Gastroesophageal sphincter (tissue), 4 donors: ENCODE data around the gene NBEA. TPM values are rescaled to one million over a fixed set of nuclear protein-coding genes. Genes with fewer than 3 reads are reported as not detected.

Source experiments
- ATAC-seq: fragments of 150-250 bp; one replicate; pipeline ENCODE4 v1.9.1; 2016; ENCODE audit warnings: mild to moderate bottlenecking, moderate library complexity
- H3K27ac ChIP-seq, 4 donors: fragments of 200-600 bp; sonication (generic) in 3 of 4; 1 replicate in 3 of 4; 2 replicates in 1 of 4; pipeline ENCODE4 v1.5.1; 2016 to 2019
- H3K27me3 ChIP-seq: fragments of 200-600 bp; sonication (generic); one replicate; pipeline ENCODE4 v1.5.1; 2019
- H3K36me3 ChIP-seq, 2 donors: fragments of 200-600 bp; sonication (generic); one replicate each; pipeline ENCODE4 v1.5.1; 2019; ENCODE audit warnings: control low read depth in 1 of 2
- H3K4me1 ChIP-seq, 3 donors: fragments of 200-600 bp; sonication (generic); 1 replicate in 2 of 3; 2 replicates in 1 of 3; pipeline ENCODE4 v1.5.1; 2016 to 2019; ENCODE audit warnings: control low read depth in 2 of 3
- H3K4me3 ChIP-seq, 2 donors: fragments of 200-600 bp; sonication (generic); one replicate each; pipeline ENCODE4 v1.5.1; 2019; ENCODE audit warnings: mild to moderate bottlenecking in 1 of 2, moderate library complexity in 1 of 2
- H3K9me3 ChIP-seq, 3 donors: fragments of 200-600 bp; sonication (generic); one replicate each; pipeline ENCODE4 v1.5.1; 2017 to 2019; ENCODE audit warnings: control low read depth in 2 of 3
- CTCF ChIP-seq, 4 experiments: fragments of 200-600 bp in 2 of 4; fragments of 450-650 bp in 2 of 4; sonication (generic) in 1 of 4; IDR thresholded peaks; one replicate each; pipeline ENCODE4 v1.5.1; 2017 to 2019; ENCODE audit warnings: antibody characterized with exemption in 4 of 4, mild to moderate bottlenecking in 2 of 4, moderate library complexity in 2 of 4
- EP300 ChIP-seq: sonication (generic); formaldehyde crosslinking; IDR thresholded peaks from one replicate; pipeline ENCODE4 v1.6.1; 2017; ENCODE audit warnings: antibody characterized with exemption, mild to moderate bottlenecking
- POLR2A ChIP-seq, 2 donors: fragments of 450-650 bp; IDR thresholded peaks; one replicate each; pipeline ENCODE4 v1.6.1; 2017; ENCODE audit warnings: antibody characterized with exemption in 2 of 2, mild to moderate bottlenecking in 2 of 2, moderate library complexity in 1 of 2
- POLR2AphosphoS5 ChIP-seq: sonication (generic); formaldehyde crosslinking; IDR thresholded peaks from one replicate; pipeline ENCODE4 v1.6.1; 2017; ENCODE audit warnings: antibody characterized with exemption
- WGBS, 2 donors: methylation state at CpG; one replicate each; pipeline ENCODE4 v1.1.5; 2018; ENCODE audit warnings: low coverage in 1 of 2; 5-methylcytosine and 5-hydroxymethylcytosine counted together
- total RNA-seq, 4 donors: library from RNA; depleted of rRNA; stranded (reverse); fragments of >200 nt; gene quantifications; one replicate each; pipeline ENCODE4 v1.1.0, GENCODE V29; 2016

The NBEA gene
- total RNA-seq, 4 donors from 2014 or later, result 24.8 to 52.1 (median 35.4) TPM

GRCh38 chr13:35524171-35524570 lies 582.1 kb downstream of the NBEA start:
- Histone ChIP-seq H3K36me3 (no peaks in the 10 kb centered on the region), H3K27ac (no peak overlapping the region), H3K4me1 (no peaks in the 10 kb centered on the region), H3K27me3 (no peaks in the 10 kb centered on the region), H3K9me3 (no peaks in the 10 kb centered on the region), H3K4me3 (no peak overlapping the region)
- no peak for TF ChIP-seq CTCF (IDR thresholded peaks at IDR 0.05)
- no peak for TF ChIP-seq POLR2A (IDR thresholded peaks at IDR 0.05)
- ATAC-seq, result no peak
- 65 to 81% methylated on average over 3 of the region's 3 CpGs for WGBS, 2 donors

GRCh38 chr13:35526577-35526976 lies 584.5 kb downstream of the NBEA start:
- H3K27ac ChIP-seq, result no peak overlapping the region
- WGBS, 2 donors, result 100% methylated on average over 2 of the region's 6 CpGs; no CpG with 5 or more reads in 1 of the 2 donors
- no peaks in the 10 kb centered on the region for H3K9me3 ChIP-seq
- TF ChIP-seq CTCF (IDR thresholded peaks at IDR 0.05), result no peak
- no peak for TF ChIP-seq POLR2AphosphoS5
- TF ChIP-seq EP300, result no peak
- TF ChIP-seq POLR2A (IDR thresholded peaks at IDR 0.05), result no peak
- ATAC-seq, result no peak
- no peaks in the 10 kb centered on the region for H3K36me3 ChIP-seq
- H3K4me1 ChIP-seq, result peaks cover 0 to 15% (median 0%) of the 10 kb centered on the region in 3 donors
- H3K27me3 ChIP-seq, result no peaks in the 10 kb centered on the region
- H3K4me3 ChIP-seq, result no peak overlapping the region

- no peaks in the 10 kb centered on the region for H3K9me3 ChIP-seq
- H3K4me3 ChIP-seq, result no peak overlapping the region
- H3K27ac ChIP-seq, result no peak overlapping the region
- no peak for TF ChIP-seq POLR2AphosphoS5
- TF ChIP-seq CTCF (IDR thresholded peaks at IDR 0.05), result no peak
- TF ChIP-seq POLR2A (IDR thresholded peaks at IDR 0.05), result no peak
- TF ChIP-seq EP300, result no peak
- H3K4me1 ChIP-seq, result peaks cover 0 to 15% (median 0%) of the 10 kb centered on the region in 3 donors
- H3K27me3 ChIP-seq, result no peaks in the 10 kb centered on the region
- 100% methylated on average over 1 of the region's 10 CpGs; no CpG with 5 or more reads in 1 of the 2 donors for WGBS, 2 donors
- ATAC-seq, result no peak
- H3K36me3 ChIP-seq, result no peaks in the 10 kb centered on the region
Measured at GRCh38 chr13:35527451-35527850, 585.4 kb downstream of the NBEA start.

GRCh38 chr13:35530147-35530546 lies 588.1 kb downstream of the NBEA start:
- Histone ChIP-seq H3K27ac (no peak overlapping the region), H3K27me3 (no peaks in the 10 kb centered on the region), H3K4me1 (peaks cover 0 to 15% (median 0%) of the 10 kb centered on the region in 3 donors), H3K36me3 (no peaks in the 10 kb centered on the region), H3K9me3 (no peaks in the 10 kb centered on the region), H3K4me3 (no peak overlapping the region)
- TF ChIP-seq CTCF (IDR thresholded peaks at IDR 0.05), result no peak
- TF ChIP-seq EP300, result no peak
- TF ChIP-seq POLR2A (IDR thresholded peaks at IDR 0.05), result no peak
- TF ChIP-seq POLR2AphosphoS5, result no peak
- no peak for ATAC-seq
- WGBS, 2 donors, result 83 to 90% methylated on average over 5 of the region's 5 CpGs

- Histone ChIP-seq H3K9me3 (no peaks in the 10 kb centered on the region), H3K27ac (no peak overlapping the region), H3K36me3 (no peaks in the 10 kb centered on the region), H3K27me3 (no peaks in the 10 kb centered on the region), H3K4me3 (no peak overlapping the region), H3K4me1 (peaks cover 0 to 15% (median 0%) of the 10 kb centered on the region in 3 donors)
- ATAC-seq, result no peak
- 54 to 82% methylated on average over 3 of the region's 3 CpGs for WGBS, 2 donors
- TF ChIP-seq EP300, result no peak
Measured at GRCh38 chr13:35530581-35530980, 588.5 kb downstream of the NBEA start.

GRCh38 chr13:35531526-35531925 lies 589.5 kb downstream of the NBEA start:
- peaks cover 0 to 15% (median 0%) of the 10 kb centered on the region in 3 donors for H3K4me1 ChIP-seq
- no peaks in the 10 kb centered on the region for H3K36me3 ChIP-seq
- H3K4me3 ChIP-seq, result no peak overlapping the region
- H3K27me3 ChIP-seq, result no peaks in the 10 kb centered on the region
- TF ChIP-seq POLR2A (IDR thresholded peaks at IDR 0.05), result no peak
- TF ChIP-seq POLR2AphosphoS5, result no peak
- no peak for TF ChIP-seq CTCF (IDR thresholded peaks at IDR 0.05)
- no peak for TF ChIP-seq EP300
- no peak overlapping the region for H3K27ac ChIP-seq
- ATAC-seq, result no peak
- H3K9me3 ChIP-seq, result no peaks in the 10 kb centered on the region
- 93 to 100% methylated on average over 1 of the region's 1 CpG for WGBS, 2 donors
